ENCODE measurements around the gene NPM1. TPM values are rescaled to one million over a fixed set of nuclear protein-coding genes. Genes with fewer than 3 reads are reported as not detected.
"Not testable (repeated sequence)": the region's sequence is repeated elsewhere in the genome, so short reads cannot be mapped to it uniquely, and the experiment has no call there.

NPM1 gene
- total and polyA plus RNA-seq, 8 donors: 289 to 3,788 (median 712) TPM

DNA sequence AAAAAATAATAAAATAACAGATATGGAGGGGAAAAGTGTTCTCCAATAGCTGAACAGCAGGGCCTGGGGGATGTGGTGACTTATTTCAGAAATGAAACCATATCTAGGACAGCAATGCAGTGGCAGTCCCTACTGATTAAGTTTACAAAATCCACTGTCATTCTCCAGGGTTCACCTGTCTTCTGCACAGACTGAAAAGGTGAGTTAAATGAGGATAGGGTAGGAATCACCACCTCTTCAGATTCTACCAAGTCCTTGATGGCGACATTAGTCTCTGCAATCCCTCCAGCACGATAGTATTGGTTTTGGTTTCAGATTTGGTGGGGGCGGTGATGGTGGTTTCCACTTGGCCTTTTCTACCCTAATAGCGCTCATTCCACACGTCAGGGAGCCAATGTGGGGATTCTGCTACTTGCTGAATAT, 32.3 kb upstream of the NPM1 start:
- Histone ChIP-seq H3K36me3 (no peaks in the 10 kb centered on the region), H3K4me1 (no peaks in the 10 kb centered on the region), H3K9me3 (no peaks in the 10 kb centered on the region), H3K27ac (no peak overlapping the region), H3K4me3 (no peak overlapping the region), H3K27me3 (no peaks in the 10 kb centered on the region)
- 82 to 95% (median 86%) methylated on average over 5 of the region's 5 CpGs for whole genome bisulfite sequencing, 5 donors
- TF ChIP-seq POLR2A (IDR thresholded peaks at IDR 0.05) (no peak), POLR2AphosphoS5 (IDR thresholded peaks at IDR 0.05) (no peak), EP300 (IDR thresholded peaks at IDR 0.05) (no peak)
- TF ChIP-seq, protein P1, sequence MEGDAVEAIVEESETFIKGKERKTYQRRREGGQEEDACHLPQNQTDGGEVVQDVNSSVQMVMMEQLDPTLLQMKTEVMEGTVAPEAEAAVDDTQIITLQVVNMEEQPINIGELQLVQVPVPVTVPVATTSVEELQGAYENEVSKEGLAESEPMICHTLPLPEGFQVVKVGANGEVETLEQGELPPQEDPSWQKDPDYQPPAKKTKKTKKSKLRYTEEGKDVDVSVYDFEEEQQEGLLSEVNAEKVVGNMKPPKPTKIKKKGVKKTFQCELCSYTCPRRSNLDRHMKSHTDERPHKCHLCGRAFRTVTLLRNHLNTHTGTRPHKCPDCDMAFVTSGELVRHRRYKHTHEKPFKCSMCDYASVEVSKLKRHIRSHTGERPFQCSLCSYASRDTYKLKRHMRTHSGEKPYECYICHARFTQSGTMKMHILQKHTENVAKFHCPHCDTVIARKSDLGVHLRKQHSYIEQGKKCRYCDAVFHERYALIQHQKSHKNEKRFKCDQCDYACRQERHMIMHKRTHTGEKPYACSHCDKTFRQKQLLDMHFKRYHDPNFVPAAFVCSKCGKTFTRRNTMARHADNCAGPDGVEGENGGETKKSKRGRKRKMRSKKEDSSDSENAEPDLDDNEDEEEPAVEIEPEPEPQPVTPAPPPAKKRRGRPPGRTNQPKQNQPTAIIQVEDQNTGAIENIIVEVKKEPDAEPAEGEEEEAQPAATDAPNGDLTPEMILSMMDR (IDR thresholded peaks at IDR 0.05): no peak
- DNase-seq: no peak
- intact Hi-C loops (cut with DNase I; ENCODE audit: low total_unique reads): no loop called here

DNA sequence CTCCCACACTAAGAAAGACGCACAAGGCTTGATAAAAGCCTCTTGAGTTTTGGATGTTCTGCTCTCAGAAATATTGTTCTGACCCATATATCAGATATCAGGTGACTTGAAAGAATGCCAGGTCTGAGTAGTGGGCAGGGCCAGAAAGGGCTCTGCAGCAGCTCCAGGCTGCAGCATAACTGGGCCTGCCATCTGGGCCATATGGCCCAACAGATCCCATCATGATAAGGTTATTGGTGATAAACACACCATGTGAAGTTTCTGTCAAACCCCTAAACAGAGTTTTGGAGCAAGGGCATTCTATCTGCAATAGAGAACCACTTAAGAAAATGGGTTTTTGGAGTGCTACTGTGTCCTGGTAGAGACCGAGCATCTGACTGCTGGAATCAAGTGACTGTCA, 29.8 kb upstream of the NPM1 start:
- Histone ChIP-seq H3K4me1 (no peaks in the 10 kb centered on the region), H3K27me3 (no peaks in the 10 kb centered on the region), H3K4me3 (no peak overlapping the region), H3K9me3 (no peaks in the 10 kb centered on the region), H3K27ac (no peak overlapping the region), H3K36me3 (no peaks in the 10 kb centered on the region)
- no peak for DNase-seq
- intact Hi-C loops (cut with DNase I; ENCODE audit: low total_unique reads): no loop called here
- TF ChIP-seq POLR2A (IDR thresholded peaks at IDR 0.05) (no peak), EP300 (IDR thresholded peaks at IDR 0.05) (no peak), POLR2AphosphoS5 (IDR thresholded peaks at IDR 0.05) (no peak)
- WGBS, 5 donors: 89 to 99% (median 96%) methylated on average over 2 of the region's 2 CpGs

GRCh38 chr5:171361151-171361550, 26.5 kb upstream of the NPM1 start:
- H3K4me3 ChIP-seq; intact Hi-C loops (cut with DNase I; ENCODE audit: low total_unique reads); H3K36me3 ChIP-seq; DNase-seq; H3K9me3 ChIP-seq; H3K27ac ChIP-seq; H3K4me1 ChIP-seq: not testable (repeated sequence)
- 61 to 74% (median 61%) methylated on average over 7 of the region's 7 CpGs for WGBS, 5 donors
- H3K27me3 ChIP-seq: peaks cover 0 to 15% (median 0%) of the 10 kb centered on the region in 3 donors

GRCh38 chr5:171363249-171363648, 24.4 kb upstream of the NPM1 start:
- H3K27ac ChIP-seq; H3K36me3 ChIP-seq; DNase-seq; intact Hi-C loops (cut with DNase I; ENCODE audit: low total_unique reads); H3K4me1 ChIP-seq; H3K9me3 ChIP-seq; H3K4me3 ChIP-seq: not testable (repeated sequence)
- WGBS, 5 donors: 90 to 99% (median 97%) methylated on average over 3 of the region's 3 CpGs
- peaks cover 0 to 25% (median 0%) of the 10 kb centered on the region in 3 donors for H3K27me3 ChIP-seq

- DNase-seq: no peak
- H3K4me3 ChIP-seq: no peak overlapping the region
- no peaks in the 10 kb centered on the region for H3K4me1 ChIP-seq
- TF ChIP-seq EP300 (IDR thresholded peaks at IDR 0.05): no peak
- TF ChIP-seq POLR2AphosphoS5 (IDR thresholded peaks at IDR 0.05): no peak
- TF ChIP-seq, protein P1 (IDR thresholded peaks at IDR 0.05): no peak
- TF ChIP-seq POLR2A (IDR thresholded peaks at IDR 0.05): no peak
- no peaks in the 10 kb centered on the region for H3K9me3 ChIP-seq
- H3K27ac ChIP-seq: no peak overlapping the region
- 39 to 56% (median 50%) methylated on average over 3 of the region's 3 CpGs for WGBS, 5 donors
- H3K27me3 ChIP-seq: peaks cover 0 to 25% (median 0%) of the 10 kb centered on the region in 3 donors
- no peaks in the 10 kb centered on the region for H3K36me3 ChIP-seq
- intact Hi-C loops (cut with DNase I; ENCODE audit: low total_unique reads): no loop called here
These were observed 23.8 kb upstream of the NPM1 start for GRCh38 chr5:171363846-171364245.

DNA sequence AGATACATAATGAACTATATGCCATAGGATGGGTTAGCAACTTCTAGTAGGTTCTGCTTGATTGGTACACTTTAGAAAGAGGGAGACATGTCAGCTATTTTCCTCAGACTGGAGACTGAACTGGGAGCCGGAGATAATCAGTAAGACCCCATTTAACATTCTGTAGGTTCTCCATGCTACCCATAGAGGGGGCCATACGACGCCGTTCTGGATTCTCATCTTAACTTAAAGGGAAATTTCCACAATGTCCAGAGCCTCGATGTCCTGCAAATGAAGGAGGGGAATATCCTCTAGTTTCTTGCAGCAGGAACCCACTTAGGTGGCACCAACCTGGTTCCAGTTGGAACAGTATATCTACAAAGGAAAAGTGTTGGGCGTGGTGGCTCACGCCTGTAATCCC, 22.3 kb upstream of the NPM1 start:
- Histone ChIP-seq H3K36me3 (no peaks in the 10 kb centered on the region), H3K27ac (no peak overlapping the region), H3K4me1 (no peaks in the 10 kb centered on the region), H3K4me3 (no peak overlapping the region), H3K27me3 (peaks cover 0 to 29% (median 0%) of the 10 kb centered on the region in 3 donors), H3K9me3 (no peaks in the 10 kb centered on the region)
- WGBS, 5 donors: 37 to 50% (median 45%) methylated on average over 7 of the region's 7 CpGs
- intact Hi-C loops (cut with DNase I; ENCODE audit: low total_unique reads): no loop called here
- no peak for DNase-seq
- TF ChIP-seq POLR2A (IDR thresholded peaks at IDR 0.05): no peak
- TF ChIP-seq, protein P1 (IDR thresholded peaks at IDR 0.05): no peak
- no peak for TF ChIP-seq POLR2AphosphoS5 (IDR thresholded peaks at IDR 0.05)
- TF ChIP-seq EP300 (IDR thresholded peaks at IDR 0.05): no peak
